HG03432 (cell line): ENCODE data around the gene RPS25.
"Not testable (repeated sequence)": the region's sequence is repeated elsewhere in the genome, so short reads cannot be mapped to it uniquely, and the experiment has no call there.

Source experiments
- ATAC-seq: cut with Tn5 transposase; IDR thresholded peaks from one replicate; pipeline ENCODE4 v1.9.1; 2021; ENCODE audit warnings: mild to moderate bottlenecking, moderate library complexity; ENCODE audit not compliant: unreplicated experiment

The RPS25 gene

GRCh38 chr11:119017377-119017776, 766 bp downstream of the RPS25 start:
- ATAC-seq, result not testable (repeated sequence)

GRCh38 chr11:119016216-119017009, 1.7 kb downstream of the RPS25 start:
- no peak for ATAC-seq

- no peak for ATAC-seq
Observed at GRCh38 chr11:119015054-119015611, 3.0 kb downstream of the RPS25 start.

GRCh38 chr11:119014209-119014924, 3.8 kb downstream of the RPS25 start:
- ATAC-seq, result no peak

DNA sequence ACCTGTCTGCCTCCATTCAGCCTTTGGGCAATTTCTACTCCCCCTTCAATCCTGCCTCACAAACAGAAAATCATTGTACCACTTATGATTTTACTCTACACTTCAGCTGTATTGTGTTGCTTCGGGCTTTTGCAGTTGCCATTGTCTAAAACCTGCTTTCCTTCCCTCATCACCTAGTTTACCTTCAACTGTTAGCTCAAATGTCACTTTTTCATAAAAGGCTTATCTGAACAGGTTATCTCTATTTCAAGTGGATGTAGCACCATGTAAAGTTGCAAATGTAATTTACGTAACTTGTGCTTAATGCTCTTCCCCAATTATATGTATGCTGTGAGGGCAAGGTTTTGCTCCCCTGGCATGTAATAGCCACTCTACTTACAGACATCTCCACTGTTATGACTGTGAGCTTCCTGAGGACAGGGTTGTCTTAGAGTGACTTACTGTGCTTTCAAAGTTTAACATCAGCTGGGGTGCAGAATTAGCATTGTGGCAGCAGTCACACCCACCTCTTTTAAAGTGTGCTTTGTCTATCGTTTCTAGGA, 5.4 kb downstream of the RPS25 start:
- ATAC-seq, result no peak

DNA sequence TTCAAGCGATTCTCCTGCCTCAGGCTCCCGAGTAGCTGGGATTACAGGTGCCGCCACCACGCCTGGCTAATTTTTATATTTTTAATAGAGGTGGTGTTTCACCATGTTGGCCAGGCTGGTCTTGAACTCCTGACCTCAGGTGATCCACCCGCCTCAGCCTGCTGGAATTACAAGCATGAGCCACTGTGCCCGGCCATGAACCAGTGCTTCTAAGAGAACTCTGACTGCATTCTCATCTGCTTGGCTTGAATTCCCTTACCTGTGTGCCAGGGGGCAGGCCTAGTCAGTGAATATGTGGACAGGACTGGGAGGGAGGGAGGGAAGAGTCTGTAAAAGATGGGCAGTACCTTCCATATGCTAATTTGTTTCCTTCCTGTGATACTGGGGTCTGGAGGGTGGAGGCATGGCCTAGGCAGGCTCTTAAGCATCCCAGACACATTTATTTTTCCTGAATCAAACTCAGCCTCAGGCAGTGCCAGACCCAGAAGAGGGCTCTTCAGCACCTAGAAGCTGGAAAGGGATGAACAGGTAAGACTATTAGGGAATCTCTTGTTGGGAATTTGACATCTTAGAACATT, 6.6 kb downstream of the RPS25 start:
- ATAC-seq, result no peak

DNA sequence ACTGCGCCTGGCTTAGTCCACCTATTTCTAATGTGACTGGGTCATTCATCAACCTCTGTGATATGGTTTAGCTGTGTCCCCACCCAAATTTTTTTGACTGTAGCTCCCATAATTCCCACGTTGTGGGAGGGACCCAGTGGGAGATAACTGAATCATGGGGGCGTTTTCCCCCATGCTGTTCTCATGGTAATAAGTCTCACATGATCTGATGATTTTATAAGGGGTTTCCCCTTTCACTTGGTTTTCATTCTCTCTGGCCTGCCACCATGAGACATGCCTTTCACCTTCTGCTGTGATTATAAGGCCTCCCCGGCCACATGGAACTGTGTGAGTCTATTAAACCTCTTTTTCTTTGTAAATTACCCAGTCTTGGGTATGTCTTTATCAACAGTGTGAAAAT, 11.5 kb downstream of the RPS25 start:
- ATAC-seq, result no peak

GRCh38 chr11:119000906-119001305, 17.2 kb downstream of the RPS25 start:
- ATAC-seq, result no peak

GRCh38 chr11:118998822-118999221, 19.3 kb downstream of the RPS25 start:
- no peak for ATAC-seq

GRCh38 chr11:118998388-118998717, 19.8 kb downstream of the RPS25 start:
- no peak for ATAC-seq

DNA sequence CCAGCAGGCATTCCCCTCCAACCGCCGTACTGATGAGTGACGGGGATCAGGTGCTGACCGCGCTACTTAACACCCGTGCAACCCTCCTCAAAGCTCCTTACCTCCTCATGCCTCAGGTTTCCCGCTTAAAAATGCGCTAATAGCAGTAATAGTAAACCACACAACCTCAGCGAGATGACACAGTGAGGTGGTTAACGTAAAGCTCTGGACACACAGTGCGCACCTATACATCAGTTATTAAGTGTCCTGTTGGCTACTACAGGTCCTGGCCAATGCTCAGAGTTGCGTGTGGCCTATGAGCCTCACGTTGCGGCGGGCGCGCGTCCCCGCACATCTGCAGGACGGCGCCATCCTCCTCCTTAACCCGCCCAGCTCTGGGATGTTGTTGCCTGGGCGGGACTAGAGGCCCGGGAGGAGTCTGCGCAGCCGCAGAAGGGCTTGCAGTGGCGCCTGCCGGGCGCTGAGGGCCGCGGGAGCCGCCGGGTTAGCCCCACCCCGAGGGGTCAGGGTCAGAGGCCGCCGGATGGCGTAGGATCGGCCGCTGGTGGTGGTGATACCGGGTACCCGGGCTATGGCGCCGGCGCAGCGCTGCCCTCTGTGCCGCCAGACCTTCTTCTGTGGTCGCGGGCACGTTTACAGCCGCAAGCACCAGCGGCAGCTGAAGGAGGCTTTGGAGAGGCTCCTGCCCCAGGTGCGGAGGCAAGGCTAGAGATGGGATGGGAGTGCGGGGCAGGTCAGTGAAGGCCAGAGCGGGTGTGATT, 20.3 kb downstream of the RPS25 start, which contains the start of gene CENATAC:
Gene CENATAC (plus strand): TSS at position 512 of the 761 bp plus-strand sequence. CDS start 60 bp downstream, at position 572.
- peak; percentile 92 for ATAC-seq

DNA sequence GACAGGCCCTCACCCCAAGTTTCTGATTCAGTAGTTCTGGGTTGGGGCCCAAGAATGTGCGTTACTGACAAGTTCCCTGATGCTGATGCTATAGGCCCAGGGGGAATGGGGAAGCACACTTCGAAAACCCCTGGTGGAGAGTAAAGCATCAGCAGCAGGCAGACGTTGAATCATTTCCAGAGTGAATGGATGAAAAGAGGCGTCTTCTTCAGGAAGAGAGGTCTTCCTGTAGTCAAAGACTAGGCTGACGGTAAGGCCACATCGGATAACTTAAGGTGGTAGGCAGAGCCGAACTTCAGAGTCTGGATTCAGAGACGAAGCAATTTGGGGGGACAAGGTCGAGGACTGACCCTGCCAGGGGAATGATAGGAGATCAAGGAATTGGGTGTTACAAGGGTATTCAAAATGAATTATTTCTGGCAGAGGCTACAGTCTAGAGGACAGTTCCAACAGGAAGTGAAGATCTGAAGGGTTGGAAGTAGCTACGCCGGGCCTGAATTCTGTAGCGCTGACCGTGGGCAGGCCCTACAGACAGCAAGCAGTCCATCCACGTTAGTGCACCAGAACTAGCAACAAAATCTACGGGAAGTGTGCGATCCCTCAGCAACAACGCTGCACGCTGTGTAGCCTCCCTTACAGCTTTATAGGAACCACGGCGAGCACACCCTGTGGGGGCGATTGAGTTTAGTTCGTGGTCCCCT, 21.1 kb downstream of the RPS25 start:
- ATAC-seq, result peak; percentile 19

DNA sequence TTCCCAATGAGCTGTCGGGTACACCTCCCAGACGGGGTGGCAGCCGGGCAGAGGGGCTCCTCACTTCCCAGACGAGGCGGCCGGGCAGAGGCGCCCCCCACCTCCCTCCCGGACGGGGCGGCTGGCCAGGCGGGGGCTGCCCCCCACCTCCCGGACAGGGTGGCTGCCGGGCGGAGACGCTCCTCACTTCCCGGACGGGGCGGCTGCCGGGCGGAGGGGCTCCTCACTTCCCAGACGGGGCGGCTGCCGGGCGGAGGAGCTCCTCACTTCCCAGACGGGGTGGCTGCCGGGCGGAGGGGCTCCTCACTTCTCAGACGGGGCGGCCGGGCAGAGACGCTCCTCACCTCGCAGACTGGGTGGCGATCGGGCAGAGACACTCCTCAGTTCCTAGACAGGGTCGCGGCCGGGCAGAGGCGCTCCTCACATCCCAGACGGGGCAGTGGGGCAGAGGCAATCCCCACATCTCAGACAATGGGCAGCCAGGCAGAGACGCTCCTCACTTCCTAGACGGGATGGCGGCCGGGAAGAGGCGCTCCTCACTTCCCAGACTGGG, 26.6 kb downstream of the RPS25 start:
- not testable (repeated sequence) for ATAC-seq

DNA sequence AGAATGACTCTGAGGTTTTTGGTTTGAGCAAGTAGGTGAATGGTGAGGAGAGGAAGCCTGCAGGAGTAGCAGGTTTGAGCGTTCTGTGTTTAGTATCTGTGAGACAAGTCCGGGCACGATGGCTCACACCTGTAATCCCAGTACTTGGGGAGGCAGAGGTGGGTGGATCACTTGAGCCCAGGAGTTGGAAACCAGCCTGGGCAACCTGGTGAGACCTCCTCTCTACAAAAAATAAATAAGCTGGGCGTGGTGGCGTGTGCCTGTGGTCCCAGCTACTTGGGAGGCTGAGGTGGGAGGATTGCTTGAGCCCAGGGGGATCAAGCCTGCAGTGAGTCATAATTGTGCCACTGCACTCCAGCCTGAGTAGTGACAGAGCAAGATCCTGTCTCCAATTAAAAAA, 29.9 kb downstream of the RPS25 start:
- ATAC-seq, result no peak

DNA sequence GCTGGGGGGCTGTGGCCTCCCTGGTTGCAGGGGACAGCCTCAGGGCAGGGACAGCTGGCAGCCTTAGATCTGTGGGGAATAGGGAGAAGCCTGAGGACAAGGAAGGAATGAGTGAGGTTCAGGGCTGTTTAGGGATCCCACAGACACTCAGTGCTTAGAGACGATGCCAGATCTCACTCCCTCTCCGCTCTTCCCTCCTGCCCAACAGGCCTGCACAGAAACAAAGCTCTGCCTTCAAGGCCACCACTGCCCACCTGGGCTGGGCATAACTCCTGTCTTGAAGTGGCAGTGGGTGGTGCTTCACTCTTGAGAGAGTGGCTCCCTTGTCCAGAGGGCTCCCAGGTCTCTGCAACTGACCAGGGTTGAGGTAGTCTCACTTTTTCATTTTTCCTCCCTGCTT, 33.3 kb downstream of the RPS25 start:
- no peak for ATAC-seq

DNA sequence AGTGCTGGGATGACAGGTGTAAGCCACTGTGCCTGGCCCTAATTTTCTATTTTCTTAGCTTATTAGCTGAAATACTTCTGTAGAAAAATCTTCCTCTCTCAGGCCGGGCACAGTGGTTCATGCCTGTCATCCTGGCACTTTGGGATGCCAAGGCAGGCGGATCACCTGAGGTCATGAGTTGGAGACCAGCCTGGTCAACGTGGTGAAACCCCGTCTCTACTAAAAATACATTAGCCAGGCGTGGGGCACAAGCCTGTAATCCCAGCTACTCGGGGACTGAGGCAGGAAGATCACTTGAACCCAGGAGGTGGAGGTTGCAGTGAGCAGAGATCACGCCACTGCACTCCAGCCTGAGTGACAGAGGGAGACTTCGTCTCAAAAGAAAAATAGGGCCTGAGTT, 33.8 kb downstream of the RPS25 start:
- not testable (repeated sequence) for ATAC-seq

DNA sequence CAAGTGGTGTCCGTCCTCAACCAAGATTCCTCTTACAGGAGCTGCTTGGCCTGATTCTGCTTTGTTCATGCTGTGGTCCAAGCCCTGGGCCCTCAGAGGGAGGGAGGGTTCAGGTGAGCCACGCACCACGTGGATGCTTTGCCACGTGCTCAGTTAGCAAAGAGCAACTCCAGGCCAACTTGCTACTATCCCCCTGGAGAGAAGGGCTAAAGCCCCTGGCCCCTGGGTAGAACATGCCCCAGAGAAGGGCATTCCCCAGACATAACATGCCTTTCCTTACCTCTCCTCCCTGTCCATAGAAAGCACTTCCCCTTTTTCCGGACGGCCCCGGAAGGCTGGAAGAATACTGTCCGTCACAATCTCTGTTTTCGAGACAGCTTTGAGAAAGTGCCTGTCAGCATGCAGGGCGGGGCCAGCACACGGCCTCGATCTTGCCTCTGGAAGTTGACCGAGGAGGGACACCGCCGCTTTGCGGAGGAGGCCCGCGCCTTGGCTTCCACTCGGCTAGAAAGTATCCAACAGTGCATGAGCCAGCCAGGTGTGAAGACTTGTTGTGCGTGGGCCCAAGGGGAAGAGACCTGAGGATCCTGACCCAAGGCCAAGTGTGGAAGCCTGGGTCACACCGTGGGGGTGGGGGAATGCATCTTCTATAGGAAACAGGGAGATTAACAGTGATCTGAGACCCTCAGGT, 37.8 kb downstream of the RPS25 start:
- no peak for ATAC-seq

GRCh38 chr11:118979434-118979833, 38.7 kb downstream of the RPS25 start:
- ATAC-seq, result no peak
